ENCODE measurements around the gene TAB2.

DNA sequence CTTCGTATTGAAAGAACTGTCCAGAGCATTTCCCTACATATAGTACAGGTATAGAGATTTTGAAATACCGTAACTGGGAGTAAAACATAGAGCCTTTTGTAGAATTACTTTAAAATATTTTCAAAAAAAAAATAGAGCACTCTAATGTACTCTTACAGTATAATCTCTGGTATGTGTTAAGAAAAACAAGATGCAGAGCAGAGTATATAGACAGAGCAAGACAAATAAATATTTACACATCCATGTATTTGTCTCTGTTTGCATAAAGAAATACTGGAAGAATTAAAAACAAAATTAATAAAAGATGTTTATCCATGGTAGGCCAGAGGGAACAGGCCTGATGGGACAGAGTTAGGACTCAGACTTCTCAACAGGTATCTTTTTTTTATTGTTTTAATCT lies 54.5 kb downstream of the TAB2 start:
- no peak for TF ChIP-seq GATA2 (IDR thresholded peaks at IDR 0.05; ENCODE audit: low read depth, low read length)
- TF ChIP-seq GATA3 (IDR thresholded peaks at IDR 0.05; ENCODE audit: low read depth, low read length): no peak

Measured in SH-SY5Y (cell line).